ENCODE measurements around the gene TBC1D22B.

DNA sequence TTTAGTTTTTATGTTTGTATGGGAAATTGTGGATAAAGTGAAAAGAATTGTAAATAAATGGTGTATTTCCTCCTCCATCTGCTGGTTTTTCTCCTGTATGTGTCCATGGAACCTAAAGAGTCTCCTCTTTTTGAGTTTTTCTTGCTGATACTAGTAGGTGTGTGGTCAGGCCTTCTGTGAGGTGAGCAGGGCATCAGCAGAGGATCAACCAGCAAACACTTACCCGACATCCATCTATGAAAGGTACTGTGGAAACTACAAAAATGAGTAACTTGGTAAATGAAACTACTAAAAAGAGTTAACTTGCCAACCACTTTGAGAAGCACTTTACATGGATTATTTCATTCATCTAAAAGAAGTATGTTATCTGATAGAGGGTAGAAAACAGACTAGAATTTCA, 75.3 kb downstream of the TBC1D22B start:
- TF ChIP-seq POLR2A (IDR thresholded peaks at IDR 0.05) (no peak), CTCF (IDR thresholded peaks at IDR 0.05) (no peak)

Data from lower leg skin (tissue), 3 donors.